Cerebellar cortex (tissue), 1 donor: ENCODE measurements around the gene CACNA1E.

Experiments
- DNase-seq: peaks from one replicate; pipeline ENCODE4 v3.0.0-alpha.2; 2015; ENCODE audit warnings: low spot score

CACNA1E gene

DNA sequence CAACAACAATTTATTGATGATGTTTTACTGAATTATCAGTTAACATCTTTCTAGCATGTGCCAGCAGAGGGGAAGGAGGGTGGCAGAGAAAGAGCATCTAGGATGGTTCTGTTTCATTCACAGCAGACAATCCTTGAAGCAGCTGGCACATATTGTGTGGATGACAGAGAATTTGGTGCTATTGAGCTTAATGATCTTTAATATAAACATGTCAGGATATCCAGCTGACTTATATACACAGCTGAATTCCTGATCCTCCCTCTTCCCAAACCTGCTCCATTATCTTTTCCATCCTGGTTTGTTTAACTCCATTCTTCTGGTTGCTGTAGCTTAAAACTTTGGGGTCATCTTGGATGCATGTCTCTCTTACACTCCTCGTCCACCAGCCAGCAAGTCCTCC, 218.6 kb downstream of the CACNA1E start:
- DNase-seq: no peak

DNA sequence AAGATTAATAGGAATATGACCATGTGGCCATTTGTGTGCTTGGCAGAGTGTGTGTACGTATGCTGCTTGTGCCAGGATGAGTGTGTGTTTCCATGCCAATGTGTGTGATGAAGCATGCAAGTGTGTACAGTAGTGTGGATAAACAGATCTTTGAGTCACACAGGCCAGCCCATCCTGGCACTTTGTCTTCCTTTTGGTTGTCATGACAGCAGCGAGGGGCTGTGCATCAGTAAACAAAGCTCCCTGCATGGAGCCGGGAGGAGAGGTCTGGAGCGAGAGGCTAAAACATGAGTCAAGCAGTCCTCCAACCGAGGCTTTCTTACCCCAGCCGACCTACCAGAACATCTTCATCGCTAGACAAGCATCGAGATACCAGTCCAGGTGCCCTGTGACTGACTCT, 221.2 kb downstream of the CACNA1E start:
- peak; percentile 34 for DNase-seq

DNA sequence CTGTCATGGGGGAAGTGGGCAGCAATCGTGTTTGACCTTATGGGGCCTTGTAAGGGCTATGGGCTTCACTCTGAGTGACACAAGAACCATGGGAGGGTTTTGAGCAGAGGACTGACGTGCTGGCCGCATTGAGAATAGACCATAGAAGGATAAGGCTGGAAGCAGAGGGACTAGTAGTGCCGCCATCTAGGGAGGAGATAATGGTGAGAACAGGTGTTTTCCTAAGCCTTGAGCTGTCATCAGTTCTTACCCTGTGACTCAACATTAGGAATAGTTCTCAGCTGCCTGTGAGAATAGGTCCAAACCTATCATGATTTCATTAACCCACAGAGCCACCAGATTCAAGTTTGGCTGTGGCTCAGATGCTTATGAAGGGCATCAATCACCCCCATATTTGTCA, 228.5 kb downstream of the CACNA1E start:
- DNase-seq: peak; percentile 1

DNA sequence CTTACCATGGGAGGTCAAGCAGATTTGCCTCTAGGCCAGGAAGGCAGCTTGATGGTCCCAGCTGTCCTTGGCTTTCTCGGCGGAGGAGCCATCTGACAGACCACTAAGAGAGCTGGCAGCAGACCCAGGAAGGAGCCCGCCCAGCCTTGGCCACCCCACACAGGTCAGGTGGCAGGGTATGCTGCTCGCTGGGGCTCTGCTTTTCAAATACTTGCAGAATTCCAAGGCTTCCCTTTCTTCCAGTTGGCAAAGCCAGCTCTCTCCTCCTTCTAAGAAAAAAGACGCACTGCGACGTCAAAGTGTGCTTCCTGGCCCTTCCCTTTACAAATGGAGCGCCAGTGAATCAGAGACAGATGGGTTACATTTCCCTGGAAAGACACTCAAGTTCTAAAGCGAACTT, 229.4 kb downstream of the CACNA1E start:
- DNase-seq: peak; percentile 97

DNA sequence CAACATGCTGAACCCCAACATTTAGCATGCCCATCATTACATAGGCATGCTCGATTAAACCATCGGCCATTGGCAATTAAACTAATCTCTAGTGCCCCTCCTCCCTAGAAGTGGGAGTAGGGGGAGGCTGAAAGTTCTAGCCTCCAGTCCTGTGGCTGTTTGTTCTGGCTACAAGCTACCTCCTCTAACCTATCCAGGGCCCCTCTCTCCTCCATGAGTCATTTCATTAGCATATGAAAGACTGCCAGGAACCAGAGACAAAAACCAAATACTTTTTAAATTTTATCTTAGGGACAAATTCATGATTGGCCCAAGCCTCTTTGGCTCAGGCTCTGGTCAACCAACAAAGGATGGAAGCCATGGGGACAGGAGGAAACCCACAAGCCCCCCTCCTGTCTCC, 231.1 kb downstream of the CACNA1E start:
- no peak for DNase-seq

DNA sequence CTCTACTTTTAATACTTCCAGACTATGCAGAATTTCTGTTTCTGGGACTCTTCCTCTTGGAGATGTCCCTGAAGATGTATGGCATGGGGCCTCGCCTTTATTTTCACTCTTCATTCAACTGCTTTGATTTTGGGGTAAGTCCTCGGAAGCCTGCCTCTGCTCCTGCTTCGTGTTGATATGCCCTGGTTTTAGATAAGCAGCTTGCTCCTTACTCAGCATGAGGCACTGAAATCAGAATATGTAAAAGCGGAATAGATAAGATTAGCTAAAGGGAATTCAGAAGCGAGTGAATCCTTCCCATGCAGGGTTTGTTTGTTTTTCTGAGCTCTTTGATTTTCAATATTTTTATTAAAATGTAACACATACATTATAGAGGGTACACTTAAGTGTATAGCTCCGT, 234.7 kb downstream of the CACNA1E start:
- no peak for DNase-seq

DNA sequence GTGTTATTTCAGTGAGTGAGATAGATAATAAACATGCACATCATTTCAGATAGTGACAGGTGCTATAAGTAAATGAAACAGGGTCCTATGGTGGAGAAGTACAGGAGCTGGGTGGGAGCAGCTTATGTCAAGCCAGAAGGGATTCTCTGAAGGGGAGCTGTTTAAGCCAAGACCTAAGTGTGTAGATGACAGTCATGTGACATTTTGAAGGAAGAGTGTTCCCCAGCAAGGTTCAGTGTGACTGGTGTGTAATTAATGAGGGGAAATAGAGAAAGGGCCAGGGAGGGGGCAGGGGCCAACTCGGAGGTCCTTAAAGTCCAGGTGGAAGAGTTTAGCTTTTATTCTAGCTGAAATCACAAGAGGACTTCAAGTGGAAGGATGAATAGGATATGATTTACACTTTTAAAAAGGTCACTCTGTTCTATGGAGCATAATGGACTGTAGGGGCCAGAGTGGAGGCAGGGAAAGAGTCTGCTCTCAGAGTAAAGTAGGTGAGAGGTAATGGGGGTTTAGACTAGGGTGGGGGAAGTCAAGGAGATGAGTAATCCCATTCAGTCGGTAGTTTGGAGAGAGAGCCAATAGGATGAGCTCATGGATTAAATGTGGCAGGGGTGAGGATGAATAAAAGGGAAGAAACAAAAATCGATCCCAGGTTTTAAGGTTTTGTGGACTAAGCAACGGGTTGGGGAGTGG, 243.1 kb downstream of the CACNA1E start:
- no peak for DNase-seq

DNA sequence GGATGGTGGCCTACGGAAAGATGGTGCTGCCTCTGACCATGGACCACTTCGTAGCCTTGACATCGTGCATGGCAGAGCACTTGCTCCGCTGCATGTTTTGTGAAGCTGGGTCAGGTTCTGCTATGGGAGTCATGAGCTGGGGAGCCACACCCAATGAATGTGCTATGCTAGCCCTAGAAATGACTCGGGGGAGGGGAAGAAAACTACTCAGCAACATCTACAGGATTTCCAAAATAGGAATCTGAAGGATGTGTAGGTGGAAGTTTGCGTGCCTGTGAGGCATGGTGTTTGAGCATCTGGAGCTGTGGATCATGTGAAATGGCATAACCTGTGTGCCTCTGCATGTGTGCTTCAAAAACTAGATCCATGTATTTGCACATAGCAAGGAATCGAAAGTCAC, 247.3 kb downstream of the CACNA1E start:
- DNase-seq: no peak

DNA sequence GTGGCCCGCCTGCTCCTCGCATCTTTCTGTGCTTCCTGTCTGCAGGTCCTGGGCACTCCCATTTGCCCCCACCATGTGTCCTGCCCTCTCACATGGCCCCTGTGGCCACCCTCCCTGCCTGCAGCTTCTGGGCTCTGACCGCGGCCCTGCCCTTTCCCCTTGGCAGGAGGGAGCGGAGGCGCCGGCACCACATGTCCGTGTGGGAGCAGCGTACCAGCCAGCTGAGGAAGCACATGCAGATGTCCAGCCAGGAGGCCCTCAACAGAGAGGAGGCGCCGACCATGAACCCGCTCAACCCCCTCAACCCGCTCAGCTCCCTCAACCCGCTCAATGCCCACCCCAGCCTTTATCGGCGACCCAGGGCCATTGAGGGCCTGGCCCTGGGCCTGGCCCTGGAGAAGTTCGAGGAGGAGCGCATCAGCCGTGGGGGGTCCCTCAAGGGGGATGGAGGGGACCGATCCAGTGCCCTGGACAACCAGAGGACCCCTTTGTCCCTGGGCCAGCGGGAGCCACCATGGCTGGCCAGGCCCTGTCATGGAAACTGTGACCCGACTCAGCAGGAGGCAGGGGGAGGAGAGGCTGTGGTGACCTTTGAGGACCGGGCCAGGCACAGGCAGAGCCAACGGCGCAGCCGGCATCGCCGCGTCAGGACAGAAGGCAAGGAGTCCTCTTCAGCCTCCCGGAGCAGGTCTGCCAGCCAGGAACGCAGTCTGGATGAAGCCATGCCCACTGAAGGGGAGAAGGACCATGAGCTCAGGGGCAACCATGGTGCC, 249.1 kb downstream of the CACNA1E start:
- DNase-seq: no peak

DNA sequence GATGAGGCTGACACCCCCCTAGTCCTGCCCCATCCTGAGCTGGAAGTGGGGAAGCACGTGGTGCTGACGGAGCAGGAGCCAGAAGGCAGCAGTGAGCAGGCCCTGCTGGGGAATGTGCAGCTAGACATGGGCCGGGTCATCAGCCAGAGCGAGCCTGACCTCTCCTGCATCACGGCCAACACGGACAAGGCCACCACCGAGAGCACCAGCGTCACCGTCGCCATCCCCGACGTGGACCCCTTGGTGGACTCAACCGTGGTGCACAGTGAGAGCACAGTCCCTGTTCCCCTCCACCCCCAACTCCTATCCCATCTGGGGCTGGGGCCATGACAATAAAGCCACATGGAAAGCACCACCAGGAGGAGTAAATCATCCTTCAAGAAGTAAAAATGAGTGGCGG, 250.2 kb downstream of the CACNA1E start:
- no peak for DNase-seq

DNA sequence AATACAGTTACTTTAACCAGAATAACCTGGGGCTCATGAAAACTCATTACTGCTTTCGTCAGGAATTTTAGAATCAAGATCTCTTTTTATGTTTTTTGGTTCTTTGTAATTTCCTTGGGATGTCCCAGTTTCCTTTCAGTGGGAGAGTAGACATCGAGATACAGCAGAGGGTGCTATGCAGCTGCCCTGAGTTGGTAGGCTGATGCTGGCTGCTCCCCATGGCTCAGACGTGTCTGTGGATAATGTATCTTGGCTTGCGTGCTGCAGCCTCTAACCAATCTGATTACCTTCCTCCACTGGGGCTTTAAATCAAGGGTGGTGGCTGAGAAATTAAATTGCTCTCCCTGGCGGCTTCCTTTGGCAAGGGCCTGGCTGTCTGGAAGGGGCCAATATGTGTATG, 253.7 kb downstream of the CACNA1E start:
- no peak for DNase-seq

DNA sequence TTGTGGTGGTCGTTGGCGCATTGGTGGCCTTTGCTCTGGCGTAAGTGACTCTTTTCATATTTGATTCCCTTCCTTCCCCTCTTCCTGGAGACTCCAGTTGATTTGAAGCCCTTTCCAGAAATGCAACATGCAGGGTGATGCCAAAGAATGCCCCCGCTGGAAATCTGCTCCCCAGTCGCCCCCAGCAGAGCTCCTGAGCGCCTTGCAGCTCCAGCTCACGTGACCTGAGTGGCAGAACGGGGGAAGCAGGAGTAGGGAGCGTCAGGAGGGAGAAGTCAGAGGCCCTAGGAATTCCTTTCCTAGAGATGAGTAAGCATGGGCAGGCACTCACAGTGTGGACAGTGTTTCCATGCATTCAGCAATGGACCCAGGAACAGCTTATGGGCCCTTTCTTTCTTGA, 255.9 kb downstream of the CACNA1E start:
- DNase-seq: no peak

DNA sequence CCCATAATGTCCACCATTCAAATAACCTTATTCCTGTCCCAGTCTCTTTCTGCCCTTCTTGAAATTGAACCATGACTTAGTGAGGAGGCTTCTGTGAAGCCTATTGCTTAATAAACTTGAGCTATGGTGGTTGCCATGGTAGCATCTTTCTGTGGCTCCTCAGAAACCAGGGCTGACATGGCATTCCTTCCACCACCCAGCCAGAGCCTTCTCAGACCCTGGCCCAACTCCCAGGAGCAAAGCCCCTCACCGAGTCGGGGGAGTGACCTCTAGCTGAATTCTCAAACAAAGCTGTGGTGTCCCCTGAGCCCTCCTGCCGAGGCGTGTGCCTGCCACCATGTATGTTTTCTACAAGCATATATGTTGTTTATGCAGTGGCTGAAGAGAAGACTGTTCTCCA, 259.1 kb downstream of the CACNA1E start:
- DNase-seq: no peak

DNA sequence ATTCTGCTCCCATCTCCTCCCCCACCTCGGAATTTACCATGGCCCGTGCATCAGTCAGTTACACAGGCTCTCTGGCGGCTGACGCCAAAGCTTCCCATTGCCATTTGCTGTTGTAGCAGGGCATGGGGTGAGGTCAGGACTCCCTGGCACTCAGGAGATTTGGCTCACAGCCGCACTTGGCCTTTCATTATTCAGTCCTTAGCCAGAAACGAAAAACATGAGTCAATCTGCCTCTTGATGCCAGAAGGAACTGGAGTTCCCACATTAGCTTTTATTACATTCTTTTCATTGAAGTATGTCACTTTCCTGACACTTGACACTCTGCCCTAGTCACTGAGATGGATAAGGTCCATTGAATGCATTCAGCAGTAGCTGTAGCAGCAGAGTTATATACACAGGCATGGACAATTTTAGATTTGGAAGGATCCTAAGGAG, 260.6 kb downstream of the CACNA1E start:
- DNase-seq: peak; percentile 74

DNA sequence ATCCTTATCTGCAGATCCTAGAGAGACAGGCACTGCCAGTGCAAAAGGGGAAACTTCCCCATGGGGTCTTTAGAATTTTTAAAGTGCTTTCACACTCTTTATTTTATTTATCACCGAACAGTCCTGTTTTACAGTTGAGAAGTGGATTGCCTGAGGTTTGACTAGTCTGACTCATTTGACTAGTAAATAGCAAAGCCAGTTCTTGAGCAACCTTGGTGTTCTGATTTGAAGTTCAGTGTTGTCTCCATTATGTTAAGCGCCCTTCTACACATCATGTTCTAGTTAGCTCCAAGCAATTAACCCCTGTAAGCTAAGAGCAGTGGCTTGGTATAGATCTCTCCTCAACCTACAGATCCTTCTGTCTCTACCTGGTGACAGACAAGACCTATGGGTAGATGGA, 262.9 kb downstream of the CACNA1E start:
- no peak for DNase-seq

DNA sequence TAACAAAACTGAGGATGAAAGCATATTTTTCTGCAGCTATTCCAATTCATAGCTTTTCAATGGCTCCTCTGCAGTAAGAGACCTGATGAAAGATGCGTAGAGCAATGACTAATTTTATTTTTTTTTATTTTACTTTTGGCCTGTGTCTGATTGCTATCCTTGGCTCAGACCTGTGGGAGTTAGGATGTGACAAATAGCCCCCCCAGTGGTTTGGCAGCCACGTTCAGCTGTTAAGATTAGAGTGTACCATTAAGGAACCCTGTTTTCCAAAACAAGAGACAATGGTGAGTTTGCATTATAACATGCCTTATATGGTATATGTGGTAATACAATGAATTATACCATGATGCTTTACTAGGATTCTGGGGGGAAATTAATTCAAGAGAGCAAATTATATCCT, 264.7 kb downstream of the CACNA1E start:
- no peak for DNase-seq

DNA sequence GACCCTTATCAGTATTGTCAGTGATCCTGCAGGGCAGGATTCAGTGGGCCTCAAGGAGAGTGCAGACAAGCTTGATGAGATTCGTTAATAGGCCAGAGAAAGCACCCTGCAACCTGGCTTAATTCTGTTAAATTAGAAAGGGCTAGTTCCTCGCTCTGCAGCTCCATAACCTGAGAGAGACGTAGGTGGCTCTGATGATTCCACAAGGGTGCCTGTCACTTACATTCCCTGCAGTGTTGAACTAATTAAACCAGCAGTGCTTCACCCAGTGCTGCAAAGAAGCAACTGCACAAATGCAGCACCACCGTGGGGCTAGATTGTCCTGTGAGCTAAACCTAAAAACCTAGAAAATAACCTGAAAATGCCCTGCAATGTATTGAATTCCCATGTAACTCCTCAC, 270.8 kb downstream of the CACNA1E start:
- DNase-seq: no peak

DNA sequence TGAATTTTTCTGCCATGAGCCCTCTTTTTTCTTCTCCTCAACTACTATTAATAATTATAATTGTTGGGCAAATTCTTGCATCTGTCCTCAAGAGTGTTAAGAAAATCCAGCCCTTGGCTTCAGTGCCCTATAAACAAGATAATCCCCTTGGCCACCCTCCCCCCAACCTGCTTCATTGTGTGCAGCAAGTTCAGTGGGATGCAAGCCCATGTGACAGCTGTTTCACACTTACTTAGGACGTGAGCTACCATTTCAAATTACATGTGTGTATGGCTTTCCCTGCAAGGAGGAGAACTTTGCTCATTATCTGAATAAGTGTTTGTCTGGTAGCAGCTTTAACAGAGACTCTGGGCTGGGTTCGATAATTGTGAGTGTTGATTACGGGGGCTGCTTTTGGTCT, 276.2 kb downstream of the CACNA1E start:
- no peak for DNase-seq

DNA sequence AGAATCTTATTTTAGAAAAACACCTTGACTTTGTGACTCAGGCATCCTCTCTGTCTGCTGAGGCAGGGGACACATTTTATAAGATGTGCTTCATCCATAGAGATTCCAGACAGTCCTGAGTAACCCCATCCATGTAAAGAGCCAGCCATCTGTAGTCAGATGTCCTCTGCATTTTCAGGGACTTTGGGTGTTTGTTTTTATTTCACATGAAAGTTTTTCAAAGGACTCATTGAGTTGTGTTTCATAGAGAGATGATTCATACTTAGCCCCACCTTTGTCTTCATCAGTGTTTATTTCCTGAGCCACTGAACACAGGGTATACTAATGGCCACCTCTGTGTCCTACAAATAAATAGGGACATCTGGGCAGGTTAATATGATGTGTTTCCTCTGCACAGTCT, 280.4 kb downstream of the CACNA1E start:
- no peak for DNase-seq

DNA sequence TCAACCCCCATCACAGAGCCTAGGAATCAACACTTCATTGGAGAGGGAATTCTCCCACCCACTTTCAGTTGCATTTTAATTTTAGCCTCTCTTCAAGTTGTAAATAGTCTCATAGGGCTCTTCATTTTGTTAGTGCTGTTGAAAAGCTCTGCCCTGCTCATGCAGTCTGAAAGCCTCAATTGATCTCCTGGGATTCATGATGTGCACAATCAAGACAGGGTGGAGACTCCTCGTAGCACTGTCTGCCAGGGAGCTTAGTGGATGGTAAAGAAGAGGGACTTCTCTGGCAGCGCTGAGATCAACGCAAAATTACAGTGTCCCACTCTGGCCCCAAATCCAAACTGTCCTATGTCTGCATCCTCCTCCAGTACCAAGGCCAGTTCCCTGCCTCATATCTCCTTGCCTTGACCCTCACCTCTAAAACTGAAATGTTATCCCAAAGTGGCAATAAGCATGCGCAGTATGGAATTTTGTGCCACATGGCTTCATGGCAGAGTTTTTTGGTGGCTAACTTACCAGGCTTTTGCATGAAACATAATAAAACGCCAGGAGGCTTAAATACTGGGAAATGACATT, 282.2 kb downstream of the CACNA1E start:
- no peak for DNase-seq

DNA sequence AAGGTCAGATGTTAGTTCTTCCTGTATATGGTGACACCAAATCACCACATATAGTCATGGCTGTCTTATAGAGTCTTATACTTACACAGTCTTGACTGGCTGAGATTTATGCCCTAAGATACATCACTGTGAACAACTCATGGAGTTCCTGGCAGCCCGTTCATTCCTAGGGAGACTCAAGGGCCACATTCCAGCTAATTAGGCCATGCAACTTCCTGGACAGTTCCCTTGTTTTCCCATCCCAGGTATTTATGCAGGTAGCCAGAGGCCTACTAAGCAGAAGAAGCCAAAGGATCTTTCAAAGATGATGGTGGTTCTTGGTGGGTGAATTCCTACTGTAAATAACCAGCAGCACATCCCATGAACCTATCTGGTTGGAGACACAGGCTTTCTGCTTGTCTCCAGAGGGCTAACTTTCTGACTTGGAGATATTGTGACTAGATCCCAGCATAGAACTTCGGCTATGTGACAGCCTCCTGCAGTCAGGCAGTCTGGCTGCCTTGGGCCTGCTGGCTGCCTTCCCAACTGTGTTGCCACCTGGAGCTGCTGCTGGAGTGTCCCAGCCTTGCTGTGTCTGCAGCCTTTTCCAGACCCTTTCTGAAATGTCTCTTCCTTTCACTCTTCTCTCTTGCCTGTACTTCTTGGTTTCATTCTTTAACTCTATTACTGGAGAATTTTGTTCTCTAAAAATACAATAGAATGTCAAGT, 283.8 kb downstream of the CACNA1E start:
- peak; percentile 84 for DNase-seq

DNA sequence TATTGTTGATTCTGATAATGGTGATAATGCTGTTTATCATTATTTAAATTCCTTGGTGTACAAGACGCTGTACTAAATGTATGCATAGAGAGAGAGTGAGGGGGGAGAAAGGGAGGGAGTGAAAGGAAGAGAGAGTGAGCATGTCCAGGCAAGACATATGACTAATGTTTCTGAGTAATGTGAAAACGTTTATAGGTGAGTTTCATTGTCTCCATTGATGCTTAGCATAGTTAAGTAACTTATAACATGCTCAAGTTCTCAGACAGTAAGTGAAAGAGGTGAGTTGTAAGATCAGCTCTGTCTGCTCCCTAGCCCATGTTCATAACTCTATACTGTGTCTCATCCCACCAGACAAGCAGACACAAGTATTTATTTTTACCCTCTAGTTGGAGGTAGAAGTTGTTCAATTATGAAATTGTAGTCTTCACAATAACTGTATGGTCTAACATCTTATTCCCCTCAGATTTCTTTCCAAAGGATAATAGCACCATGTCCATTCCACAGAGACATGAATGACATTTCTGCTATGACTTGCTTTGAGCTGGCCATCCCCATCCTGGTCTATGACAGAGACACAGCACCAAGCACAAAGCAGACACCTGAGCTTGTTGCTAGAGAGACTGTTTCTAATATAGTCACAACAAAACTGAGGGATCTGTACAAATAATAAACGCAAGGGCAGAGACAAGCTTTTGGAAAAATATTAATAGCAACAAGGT, 285.1 kb downstream of the CACNA1E start:
- DNase-seq: no peak
